GM12878 (cell line): ENCODE measurements around the gene SEMA6C.

Experiments
- ATF2 ChIP-seq: IDR thresholded peaks from 2 replicates; pipeline ENCODE4 v1.6.1; 2012; ENCODE audit warnings: low read length, inconsistent platforms
- BRCA1 ChIP-seq: IDR thresholded peaks from 2 replicates; pipeline ENCODE4 v1.6.1; 2011; ENCODE audit warnings: low read depth, low read length, improper control_type of control experiment
- CTCF ChIP-seq, 3 experiments: IDR thresholded peaks in 2 of 3; conservative IDR thresholded peaks in 1 of 3; 2 replicates each; pipeline ENCODE4 v1.5.1; 2011; ENCODE audit warnings: low read depth in 3 of 3, low read length in 3 of 3, mild to moderate bottlenecking in 3 of 3, control low read depth in 2 of 3, moderate library complexity in 2 of 3, inconsistent platforms in 1 of 3, mixed read lengths in 1 of 3; ENCODE audit not compliant: control insufficient read depth in 2 of 3, insufficient read depth in 1 of 3; ENCODE audit errors: extremely low read depth in 1 of 3
- E2F8 ChIP-seq: fragments of 450-650 bp; IDR thresholded peaks from 2 replicates; pipeline ENCODE4 v1.6.1; 2018; ENCODE audit warnings: mild to moderate bottlenecking, low read depth, moderate library complexity; ENCODE audit not compliant: partially characterized antibody
- EZH2 ChIP-seq: IDR thresholded peaks from 2 replicates; pipeline ENCODE4 v1.6.1; 2012; ENCODE audit warnings: low read depth, mild to moderate bottlenecking, control low read depth, inconsistent platforms, low read length, borderline replicate concordance; ENCODE audit not compliant: control insufficient read depth
- FOXM1 ChIP-seq: IDR thresholded peaks from 2 replicates; pipeline ENCODE4 v1.6.1; 2012; ENCODE audit warnings: low read depth, mild to moderate bottlenecking, inconsistent platforms, low read length, moderate library complexity
- MTA3 ChIP-seq: IDR thresholded peaks from 2 replicates; pipeline ENCODE4 v1.6.1; 2012; ENCODE audit warnings: low read length, inconsistent platforms, borderline replicate concordance
- MYC ChIP-seq: IDR thresholded peaks from 2 replicates; pipeline ENCODE4 v1.6.1; 2011; ENCODE audit warnings: mild to moderate bottlenecking, low read length, moderate library complexity, inconsistent platforms; ENCODE audit not compliant: insufficient read depth, insufficient replicate concordance, insufficient read length, severe bottlenecking
- NRF1 ChIP-seq: conservative IDR thresholded peaks from 2 replicates; pipeline ENCODE4 v1.6.1; 2011; ENCODE audit warnings: mild to moderate bottlenecking, low read depth, low read length, improper control_type of control experiment
- POLR2AphosphoS5 ChIP-seq: IDR thresholded peaks from 2 replicates; pipeline ENCODE4 v1.6.1; 2011; ENCODE audit warnings: mild to moderate bottlenecking, low read length, inconsistent platforms
- ZBTB11 ChIP-seq: fragments of 450-650 bp; formaldehyde crosslinking; IDR thresholded peaks from 2 replicates; pipeline ENCODE4 v1.5.0; 2022; ENCODE audit warnings: mild to moderate bottlenecking, missing genetic modification characterization

GRCh38 chr1:151157067-151157531 lies 10.7 kb upstream of the SEMA6C start:
- no peak for TF ChIP-seq EZH2
- no peak for TF ChIP-seq CTCF (IDR thresholded peaks at IDR 0.05 in 2 of 3, conservative IDR thresholded peaks at IDR 0.05 in 1 of 3; ENCODE audit: control insufficient read depth in 2 of 3, extremely low read depth in 1 of 3, insufficient read depth in 1 of 3, low read depth in 3 of 3, low read length in 3 of 3)
- TF ChIP-seq BRCA1: no peak
- no peak; the same call in 1 of the 2 replicates for TF ChIP-seq MTA3
- no peak for TF ChIP-seq ZBTB11 (CRISPR knock-in tag)
- TF ChIP-seq POLR2AphosphoS5: peak; percentile 72; the same call in 1 of the 2 replicates
- no peak for TF ChIP-seq NRF1
- no peak for TF ChIP-seq FOXM1
- no peak for TF ChIP-seq MYC
- TF ChIP-seq ATF2: no peak
- TF ChIP-seq E2F8: no peak
